Astrocyte of the cerebellum (primary cell): ENCODE data around the gene SIRT1.
"Not testable (repeated sequence)": the region's sequence is repeated elsewhere in the genome, so short reads cannot be mapped to it uniquely, and the experiment has no call there.

Source experiments
- DNase-seq: peaks from one replicate; pipeline ENCODE4 v3.0.0-alpha.2; 2011; ENCODE audit warnings: low read depth
- H3K4me3 ChIP-seq: 2 replicates; pipeline ENCODE4 v1.5.1; 2011; ENCODE audit warnings: mild to moderate bottlenecking, low read depth, low read length, moderate library complexity
- in situ Hi-C: cut with HindIII; loops from 2 replicates; pipeline ENCODE4 v1.10.0; 2017; ENCODE audit warnings: low sequenced_read_pairs
- TF ChIP-seq, protein P1 (sequence below): IDR thresholded peaks from 2 replicates; pipeline ENCODE4 v1.5.1; 2012; ENCODE audit warnings: low read length, low read depth, moderate library complexity, mild to moderate bottlenecking; ENCODE audit errors: missing control alignments

Gene SIRT1

GRCh38 chr10:67875340-67876238, 8.9 kb upstream of the SIRT1 start:
- TF ChIP-seq, protein P1, sequence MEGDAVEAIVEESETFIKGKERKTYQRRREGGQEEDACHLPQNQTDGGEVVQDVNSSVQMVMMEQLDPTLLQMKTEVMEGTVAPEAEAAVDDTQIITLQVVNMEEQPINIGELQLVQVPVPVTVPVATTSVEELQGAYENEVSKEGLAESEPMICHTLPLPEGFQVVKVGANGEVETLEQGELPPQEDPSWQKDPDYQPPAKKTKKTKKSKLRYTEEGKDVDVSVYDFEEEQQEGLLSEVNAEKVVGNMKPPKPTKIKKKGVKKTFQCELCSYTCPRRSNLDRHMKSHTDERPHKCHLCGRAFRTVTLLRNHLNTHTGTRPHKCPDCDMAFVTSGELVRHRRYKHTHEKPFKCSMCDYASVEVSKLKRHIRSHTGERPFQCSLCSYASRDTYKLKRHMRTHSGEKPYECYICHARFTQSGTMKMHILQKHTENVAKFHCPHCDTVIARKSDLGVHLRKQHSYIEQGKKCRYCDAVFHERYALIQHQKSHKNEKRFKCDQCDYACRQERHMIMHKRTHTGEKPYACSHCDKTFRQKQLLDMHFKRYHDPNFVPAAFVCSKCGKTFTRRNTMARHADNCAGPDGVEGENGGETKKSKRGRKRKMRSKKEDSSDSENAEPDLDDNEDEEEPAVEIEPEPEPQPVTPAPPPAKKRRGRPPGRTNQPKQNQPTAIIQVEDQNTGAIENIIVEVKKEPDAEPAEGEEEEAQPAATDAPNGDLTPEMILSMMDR = no peak
- in situ Hi-C loops = loop anchor here (25.0 kb wide), 1 partner anchor 187 kb away; no protein-coding TSS in a partner anchor
- H3K4me3 ChIP-seq = no peak overlapping the region
- no peak for DNase-seq

- H3K4me3 ChIP-seq, DNase-seq: not testable (repeated sequence)
- in situ Hi-C loops = loop anchor here (25.0 kb wide), 1 partner anchor 185 kb away; no protein-coding TSS in a partner anchor
Observed at GRCh38 chr10:67877421-67877820, 7.0 kb upstream of the SIRT1 start.

DNA sequence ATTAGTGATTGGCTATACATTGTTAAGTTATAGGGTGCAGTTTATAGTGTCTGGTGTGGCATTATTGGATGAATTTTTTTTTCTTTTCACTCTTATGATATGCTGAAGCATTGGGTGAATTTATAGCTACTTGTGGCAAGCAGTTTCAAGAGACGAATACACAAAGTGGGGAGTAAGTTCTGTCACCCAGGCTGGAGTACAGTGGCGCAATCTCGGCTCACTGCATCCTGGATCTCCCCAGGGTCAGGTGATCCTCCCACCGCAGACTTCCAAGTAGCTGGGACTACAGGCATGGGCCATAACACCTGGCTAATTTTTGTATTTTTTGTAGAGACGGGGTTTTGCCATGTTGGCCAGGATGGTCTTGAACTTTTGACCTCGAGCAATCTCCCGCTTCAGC, 6.3 kb upstream of the SIRT1 start:
- DNase-seq = no peak
- in situ Hi-C loops = loop anchor here (25.0 kb wide), 1 partner anchor 184 kb away; no protein-coding TSS in a partner anchor
- TF ChIP-seq, protein P1 = no peak
- no peak overlapping the region for H3K4me3 ChIP-seq

GRCh38 chr10:67883710-67884312, 645 bp upstream of the SIRT1 start:
- in situ Hi-C loops = loop anchor here (25.0 kb wide), 1 partner anchor 178 kb away; no protein-coding TSS in a partner anchor
- TF ChIP-seq, protein P1 = no peak
- peak overlapping the region; percentile 82 for H3K4me3 ChIP-seq
- no peak for DNase-seq

GRCh38 chr10:67884842-67885670, 600 bp downstream of the SIRT1 start:
- DNase-seq = no peak
- TF ChIP-seq, protein P1 = no peak
- in situ Hi-C loops = loop anchor here (25.0 kb wide), 1 partner anchor 177 kb away; no protein-coding TSS in a partner anchor
- peak overlapping the region; percentile 82 for H3K4me3 ChIP-seq

DNA sequence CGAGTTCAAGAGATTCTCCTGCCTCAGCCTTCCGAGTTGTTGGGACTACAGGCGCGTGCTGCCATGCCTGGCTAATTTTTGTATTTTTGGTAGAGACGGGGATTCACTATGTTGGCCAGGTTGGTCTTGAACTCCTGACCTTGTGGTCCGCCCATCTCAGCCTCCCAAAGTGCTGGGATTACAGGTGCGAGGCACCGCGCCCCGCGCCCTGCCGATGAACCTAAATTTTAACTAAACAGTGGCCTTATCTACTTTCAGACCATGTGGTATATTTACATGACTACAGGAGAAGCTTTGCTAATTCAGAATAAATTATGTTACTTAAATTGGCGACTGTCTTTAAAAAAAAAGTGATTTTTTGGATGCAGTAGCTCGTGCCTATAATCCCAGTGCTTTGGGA, 9.2 kb downstream of the SIRT1 start:
- no peak overlapping the region for H3K4me3 ChIP-seq
- no peak for DNase-seq
- TF ChIP-seq, protein P1 = no peak
- in situ Hi-C loops = loop anchor here (25.0 kb wide), 1 partner anchor 169 kb away; no protein-coding TSS in a partner anchor
